Transverse colon (tissue), 4 donors: ENCODE data around the gene SLC2A1. TPM values are rescaled to one million over a fixed set of nuclear protein-coding genes. Genes with fewer than 3 reads are reported as not detected.

Experiments used
- DNase-seq: peaks from one replicate; pipeline ENCODE4 v3.0.0-alpha.2; 2019
- H3K27ac ChIP-seq, 4 donors: fragments of 200-600 bp; sonication (generic); 2 replicates each; pipeline ENCODE4 v1.5.1; 2016 to 2018; ENCODE audit warnings: inconsistent platforms in 4 of 4
- H3K27me3 ChIP-seq: fragments of 200-600 bp; sonication (generic); 2 replicates; pipeline ENCODE4 v1.5.1; 2017; ENCODE audit warnings: inconsistent platforms
- H3K36me3 ChIP-seq, 4 donors: fragments of 200-600 bp; sonication (generic); 2 replicates each; pipeline ENCODE4 v1.5.1; 2017 to 2019; ENCODE audit warnings: inconsistent platforms in 4 of 4
- H3K4me1 ChIP-seq, 4 donors: fragments of 200-600 bp; sonication (generic); 2 replicates each; pipeline ENCODE4 v1.5.1; 2017 to 2020; ENCODE audit warnings: inconsistent platforms in 4 of 4
- H3K4me3 ChIP-seq, 4 donors: fragments of 200-600 bp; sonication (generic); 1 replicate in 1 of 4; 2 replicates in 3 of 4; pipeline versions ENCODE4 v1.5.1 to v1.6.1; 2017 to 2019; ENCODE audit warnings: inconsistent platforms in 4 of 4
- H3K9me3 ChIP-seq, 2 donors: fragments of 200-600 bp; sonication (generic); 2 replicates each; pipeline ENCODE4 v1.5.1; 2017 to 2019; ENCODE audit warnings: inconsistent platforms in 2 of 2
- EP300 ChIP-seq: sonication (generic); formaldehyde crosslinking; IDR thresholded peaks from one replicate; pipeline ENCODE4 v1.6.1; 2017; ENCODE audit warnings: antibody characterized with exemption, low read depth
- POLR2A ChIP-seq: fragments of 450-650 bp; IDR thresholded peaks from one replicate; pipeline ENCODE4 v1.6.1; 2016; ENCODE audit warnings: antibody characterized with exemption, mild to moderate bottlenecking, moderate library complexity
- POLR2AphosphoS5 ChIP-seq, 3 donors: sonication (generic); formaldehyde crosslinking; IDR thresholded peaks; one replicate each; pipeline ENCODE4 v1.6.1; 2016; ENCODE audit warnings: antibody characterized with exemption in 3 of 3
- WGBS, 2 donors: methylation state at CpG; one replicate each; pipeline ENCODE4 v1.1.5; 2018; ENCODE audit warnings: low coverage in 1 of 2; 5-methylcytosine and 5-hydroxymethylcytosine counted together
- in situ Hi-C, 4 donors: fragments of 200-750 bp; cut with MboI; loops; one replicate each; pipeline versions ENCODE4 v1.15.0 to v1.15.1; 2017; ENCODE audit warnings: low sequenced_read_pairs in 3 of 4, low pct_ligation_motif_present in 1 of 4, low pct_unique_long_range_greater_than_20kb in 1 of 4
- intact Hi-C: fragments of 100-400 bp; cut with DNase I; formaldehyde crosslinking; loops from one replicate; pipeline ENCODE4 v1.15.1; 2023; ENCODE audit warnings: low total_unique reads
- total RNA-seq, 4 donors: library from RNA; depleted of rRNA; stranded (reverse); fragments of >200 nt; gene quantifications; one replicate each; pipeline ENCODE4 v1.1.0, GENCODE V29; 2016
- TF ChIP-seq, protein P1 (sequence below), 5 experiments: fragments of 200-600 bp in 3 of 5; fragments of 450-650 bp in 2 of 5; sonication (generic) in 3 of 5; IDR thresholded peaks; 1 replicate in 2 of 5; 2 replicates in 3 of 5; pipeline ENCODE4 v1.5.1; 2016 to 2017; ENCODE audit warnings: antibody characterized with exemption in 5 of 5, inconsistent platforms in 3 of 5, mild to moderate bottlenecking in 2 of 5, moderate library complexity in 1 of 5

SLC2A1 gene
- total RNA-seq, 4 donors from 2014 or later = 37.2 to 98.9 (median 69.1) TPM

DNA sequence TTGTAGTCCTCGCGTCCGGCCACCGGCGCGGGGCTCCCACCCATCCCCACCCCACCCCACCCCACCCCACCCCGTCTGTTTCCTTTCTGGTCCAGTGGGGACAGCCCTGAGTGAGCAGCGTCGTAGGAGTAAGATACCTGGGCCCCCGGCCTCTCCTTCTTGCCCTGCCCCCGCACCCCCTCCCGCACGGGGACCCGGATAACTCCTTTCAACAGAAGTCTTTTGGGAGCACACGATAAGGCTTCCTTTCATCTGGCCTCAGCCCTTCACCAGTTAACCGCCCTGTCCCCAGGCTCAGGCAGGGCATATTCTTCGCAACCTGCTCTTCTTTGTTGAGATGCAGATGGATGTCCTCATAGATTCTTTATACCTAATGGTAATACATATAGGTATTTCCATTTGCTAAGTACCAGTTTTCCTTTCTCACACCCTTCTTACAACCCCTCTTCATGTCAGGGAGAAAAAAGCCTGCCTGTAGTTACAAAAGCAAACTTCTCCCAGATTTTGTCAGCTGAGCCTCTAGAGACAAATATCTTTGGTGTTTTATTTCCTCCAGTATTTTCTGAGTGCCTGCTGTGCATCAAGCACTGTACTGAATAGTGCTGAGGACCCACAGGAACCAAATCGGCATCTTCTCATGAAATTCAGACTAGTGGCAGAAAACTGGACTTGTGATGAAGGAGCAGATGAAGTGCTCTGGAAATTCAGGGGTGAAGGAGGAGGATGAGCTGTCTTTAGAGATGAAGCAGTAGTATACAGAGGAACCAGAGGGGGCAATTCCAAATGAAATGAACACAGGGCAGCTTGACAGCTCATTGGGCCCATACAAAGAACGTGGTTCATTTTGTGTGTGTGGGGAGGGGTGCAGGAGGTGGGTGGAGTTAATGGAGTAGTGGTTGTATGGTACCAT lies 33.6 kb downstream of the SLC2A1 start:
- Histone ChIP-seq H3K4me3 (peak overlapping the region; percentile 42 to 91 (median 65)), H3K9me3 (no peaks in the 10 kb centered on the region), H3K27me3 (no peaks in the 10 kb centered on the region), H3K36me3 (peaks cover 0 to 17% (median 7%) of the 10 kb centered on the region in 4 donors), H3K27ac (peak overlapping the region; percentile 84 to 99 (median 88)), H3K4me1 (peaks cover 0 to 15% (median 11%) of the 10 kb centered on the region in 4 donors)
- in situ Hi-C loops (no loop called here), intact Hi-C loops (no loop called here)
- 35 to 50% methylated on average over 3 to 6 of the region's 19 CpGs for WGBS, 2 donors
- DNase-seq = no peak
- no peak for TF ChIP-seq EP300
- TF ChIP-seq POLR2AphosphoS5 (IDR thresholded peaks at IDR 0.05) = no peak
- TF ChIP-seq, protein P1, sequence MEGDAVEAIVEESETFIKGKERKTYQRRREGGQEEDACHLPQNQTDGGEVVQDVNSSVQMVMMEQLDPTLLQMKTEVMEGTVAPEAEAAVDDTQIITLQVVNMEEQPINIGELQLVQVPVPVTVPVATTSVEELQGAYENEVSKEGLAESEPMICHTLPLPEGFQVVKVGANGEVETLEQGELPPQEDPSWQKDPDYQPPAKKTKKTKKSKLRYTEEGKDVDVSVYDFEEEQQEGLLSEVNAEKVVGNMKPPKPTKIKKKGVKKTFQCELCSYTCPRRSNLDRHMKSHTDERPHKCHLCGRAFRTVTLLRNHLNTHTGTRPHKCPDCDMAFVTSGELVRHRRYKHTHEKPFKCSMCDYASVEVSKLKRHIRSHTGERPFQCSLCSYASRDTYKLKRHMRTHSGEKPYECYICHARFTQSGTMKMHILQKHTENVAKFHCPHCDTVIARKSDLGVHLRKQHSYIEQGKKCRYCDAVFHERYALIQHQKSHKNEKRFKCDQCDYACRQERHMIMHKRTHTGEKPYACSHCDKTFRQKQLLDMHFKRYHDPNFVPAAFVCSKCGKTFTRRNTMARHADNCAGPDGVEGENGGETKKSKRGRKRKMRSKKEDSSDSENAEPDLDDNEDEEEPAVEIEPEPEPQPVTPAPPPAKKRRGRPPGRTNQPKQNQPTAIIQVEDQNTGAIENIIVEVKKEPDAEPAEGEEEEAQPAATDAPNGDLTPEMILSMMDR (IDR thresholded peaks at IDR 0.05) = no peak
- no peak for TF ChIP-seq POLR2A

DNA sequence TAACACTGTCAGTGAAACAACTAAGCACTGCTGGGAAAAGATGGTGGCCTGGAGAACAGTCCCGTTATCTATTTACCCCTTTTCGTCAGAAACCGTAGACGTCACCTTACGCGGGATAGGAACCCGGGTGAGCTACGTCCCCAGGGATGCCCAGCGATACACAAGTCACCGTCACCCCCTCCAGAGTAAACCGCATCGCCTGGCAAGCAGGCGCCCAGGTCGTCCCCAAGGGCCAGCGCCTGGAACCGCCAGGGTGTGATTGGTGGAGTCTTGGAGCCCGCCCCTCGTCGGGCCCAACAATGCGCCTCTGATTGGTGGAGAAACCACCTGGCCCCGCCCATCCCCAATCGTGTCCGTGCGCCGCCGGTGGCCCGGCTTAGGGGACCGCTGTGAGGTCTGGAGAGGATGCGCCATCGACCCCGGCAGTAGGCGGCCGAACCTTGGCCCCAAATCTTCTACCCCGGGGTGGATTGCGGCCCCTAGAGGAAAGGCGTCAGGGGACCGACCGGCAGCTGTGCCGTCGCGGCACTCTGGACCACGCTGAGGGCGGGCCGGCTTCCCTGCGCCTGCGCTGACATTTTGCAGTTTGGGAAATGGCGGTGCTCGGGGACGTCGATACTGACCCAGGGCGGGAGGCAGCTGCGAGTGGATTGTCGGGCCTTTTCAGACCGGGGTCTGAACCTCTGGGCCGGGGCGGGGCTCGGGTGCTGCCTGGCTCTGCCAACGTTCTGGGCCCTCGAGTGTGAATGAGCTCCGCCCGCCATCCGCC lies 34.4 kb downstream of the SLC2A1 start:
- in situ Hi-C loops = no loop called here

DNA sequence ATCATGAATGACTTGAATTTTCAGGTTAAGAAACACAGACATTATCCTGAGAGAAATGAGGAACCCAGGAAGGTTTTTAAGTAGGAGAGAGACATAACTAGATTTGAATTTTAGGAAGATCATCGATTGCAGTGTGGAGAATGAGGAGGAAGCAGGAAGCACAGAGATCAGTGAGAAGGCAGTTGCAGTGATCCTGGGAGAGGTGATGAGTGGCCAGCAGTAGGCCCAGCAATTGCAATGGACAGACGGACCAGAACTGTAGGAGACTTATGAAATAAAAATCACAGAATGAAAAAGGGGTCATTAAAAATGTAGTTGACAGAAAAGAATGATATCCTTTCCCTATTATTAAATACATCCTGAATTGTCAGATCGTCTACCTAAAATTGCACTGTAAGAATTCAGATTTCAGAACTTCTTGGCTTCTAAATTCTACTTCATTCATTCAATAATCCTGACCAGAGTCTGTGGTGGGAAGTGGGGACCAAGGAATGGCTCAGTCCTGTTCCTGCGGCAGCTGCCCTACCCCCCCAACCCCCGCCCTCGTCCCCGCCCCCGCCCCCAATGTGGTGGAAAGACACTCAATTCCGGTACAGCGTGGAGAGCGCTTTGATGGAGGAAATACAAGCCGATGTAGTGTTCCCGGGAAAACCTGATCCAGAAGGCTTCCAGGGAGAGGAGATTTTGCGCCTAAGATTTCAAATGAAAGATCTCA lies 35.1 kb downstream of the SLC2A1 start:
- intact Hi-C loops = no loop called here
- Histone ChIP-seq H3K4me3 (peak overlapping the region; percentile 42 to 91 (median 65)), H3K9me3 (no peaks in the 10 kb centered on the region), H3K27me3 (no peaks in the 10 kb centered on the region), H3K27ac (peak overlapping the region; percentile 84 to 99 (median 88)), H3K36me3 (peaks cover 0 to 14% (median 4%) of the 10 kb centered on the region in 4 donors), H3K4me1 (peaks cover 0 to 15% (median 11%) of the 10 kb centered on the region in 4 donors)
- TF ChIP-seq, protein P1 (IDR thresholded peaks at IDR 0.05) = no peak
- TF ChIP-seq POLR2A (no peak), EP300 (no peak), POLR2AphosphoS5 (IDR thresholded peaks at IDR 0.05) (no peak)
- no peak for DNase-seq
- in situ Hi-C loops = no loop called here
- WGBS, 2 donors = 5 to 25% methylated on average over 2 to 14 of the region's 14 CpGs

More for the DNA sequence above, 34.4 kb downstream of the SLC2A1 start:
- peaks cover 0 to 14% (median 6%) of the 10 kb centered on the region in 4 donors for H3K36me3 ChIP-seq
- 0% methylated on average over 31 of the region's 62 CpGs; no CpG with 5 or more reads in 1 of the 2 donors for WGBS, 2 donors
- peak; percentile 80 for TF ChIP-seq POLR2A
- TF ChIP-seq POLR2AphosphoS5 (IDR thresholded peaks at IDR 0.05) = peak; percentile 73 to 86 (median 85)
- TF ChIP-seq, protein P1 (IDR thresholded peaks at IDR 0.05) = no peak
- no peak for TF ChIP-seq EP300
- intact Hi-C loops = no loop called here
- peaks cover 0 to 15% (median 11%) of the 10 kb centered on the region in 4 donors for H3K4me1 ChIP-seq
- DNase-seq = peak; percentile 96
- no peaks in the 10 kb centered on the region for H3K27me3 ChIP-seq
- H3K9me3 ChIP-seq = no peaks in the 10 kb centered on the region
- peak overlapping the region; percentile 42 to 91 (median 65) for H3K4me3 ChIP-seq
- peak overlapping the region; percentile 84 to 99 (median 88) for H3K27ac ChIP-seq
